Adrenal gland (tissue), 12 donors: ENCODE measurements around the gene CPVL. TPM values are rescaled to one million over a fixed set of nuclear protein-coding genes. Genes with fewer than 3 reads are reported as not detected.

ENCODE experiments used
- DNase-seq, 7 donors: peaks; one replicate each; pipeline ENCODE4 v3.0.0-alpha.2; 2019 to 2020
- H3K27ac ChIP-seq, 5 donors: fragments of 200-600 bp; sonication (generic) in 4 of 5; 1 replicate in 3 of 5; 2 replicates in 2 of 5; pipeline versions ENCODE4 v1.5.1 to v1.8.0; 2016 to 2020; ENCODE audit warnings: mild to moderate bottlenecking in 1 of 5
- H3K27me3 ChIP-seq: fragments of 200-600 bp; 2 replicates; pipeline ENCODE4 v1.8.0; 2021
- H3K36me3 ChIP-seq, 2 donors: fragments of 200-600 bp; replicated peaks in 1 of 2; 1 replicate in 1 of 2; 2 replicates in 1 of 2; pipeline versions ENCODE4 v1.5.1 to v1.8.0; 2018 to 2022
- H3K4me1 ChIP-seq, 2 donors: fragments of 200-600 bp; replicated peaks in 1 of 2; 1 replicate in 1 of 2; 2 replicates in 1 of 2; pipeline versions ENCODE4 v1.5.1 to v1.8.0; 2018 to 2021
- H3K4me3 ChIP-seq, 4 donors: fragments of 200-600 bp; sonication (generic) in 3 of 4; one replicate each; pipeline ENCODE4 v1.5.1; 2016 to 2018
- H3K9me3 ChIP-seq, 3 donors: fragments of 200-600 bp; sonication (generic) in 1 of 3; replicated peaks in 1 of 3; 1 replicate in 2 of 3; 2 replicates in 1 of 3; pipeline versions ENCODE4 v1.5.1 to v1.8.0; 2016 to 2021
- CTCF ChIP-seq, 6 experiments: fragments of 450-650 bp in 4 of 6; fragments of 200-600 bp in 2 of 6; sonication (generic) in 1 of 6; IDR thresholded peaks; 1 replicate in 5 of 6; 2 replicates in 1 of 6; pipeline versions ENCODE4 v1.5.1 to v1.8.0; 2016 to 2021; ENCODE audit warnings: antibody characterized with exemption in 6 of 6, mild to moderate bottlenecking in 2 of 6, moderate library complexity in 1 of 6
- POLR2A ChIP-seq, 2 donors: fragments of 450-650 bp; IDR thresholded peaks; one replicate each; pipeline ENCODE4 v1.6.1; 2017; ENCODE audit warnings: antibody characterized with exemption in 2 of 2, mild to moderate bottlenecking in 2 of 2, moderate library complexity in 1 of 2
- WGBS, 4 donors: extraction: QIAGEN DNeasy Blood & Tissue Kit in 2 of 4; methylation state at CpG; one replicate each; pipeline versions ENCODE4 v1.1.5 to v1.1.7; 2013 to 2017; 5-methylcytosine and 5-hydroxymethylcytosine counted together
- intact Hi-C, 2 donors: fragments of 100-400 bp; cut with DNase I; formaldehyde crosslinking; loops; one replicate each; pipeline versions ENCODE4 v1.14.1 to v1.15.0; 2022 to 2023
- polyA plus RNA-seq, 3 donors: library from polyadenylated mRNA; stranded (reverse); fragments of 200-250 nt in 2 of 3; fragments of 350-450 nt in 1 of 3; fragmentation: Illumina TruSeq in 1 of 3; extraction: RNeasy Lipid Tissue Mini Kit (QIAGEN cat#74804) in 1 of 3; gene quantifications; one replicate each; pipeline ENCODE4 v1.2.3, GENCODE V29; 2013 to 2014
- total RNA-seq, 9 donors: library from RNA; depleted of rRNA in 4 of 9; stranded (reverse); fragments of >200 nt in 4 of 9; fragments of 120-200 nt in 1 of 9; fragmentation: NEBNext Ultra II Directional in 1 of 9; extraction: Animal tissue kit (Norgen Biotek cat#: 25700) in 1 of 9; gene quantifications; one replicate each; pipeline versions ENCODE4 v1.1.0 to v1.2.4, GENCODE V29; 2013 to 2023
- donor health status: healthy with polysubstance abuse.
- donor health status: Bipolar disorder and iron deficiency.
- donor health status: DM: yes; HTN: yes; CAD: no.
- donor health status: DM: no; HTN: no; CAD: no.
- donor health status: DM: no; HTN: no; CAD: no.
- donor health status: DM: yes; HTN: yes; CAD: no.

The CPVL gene
- total and polyA plus RNA-seq, 12 donors = 3.2 to 61.7 (median 32.7) TPM

DNA sequence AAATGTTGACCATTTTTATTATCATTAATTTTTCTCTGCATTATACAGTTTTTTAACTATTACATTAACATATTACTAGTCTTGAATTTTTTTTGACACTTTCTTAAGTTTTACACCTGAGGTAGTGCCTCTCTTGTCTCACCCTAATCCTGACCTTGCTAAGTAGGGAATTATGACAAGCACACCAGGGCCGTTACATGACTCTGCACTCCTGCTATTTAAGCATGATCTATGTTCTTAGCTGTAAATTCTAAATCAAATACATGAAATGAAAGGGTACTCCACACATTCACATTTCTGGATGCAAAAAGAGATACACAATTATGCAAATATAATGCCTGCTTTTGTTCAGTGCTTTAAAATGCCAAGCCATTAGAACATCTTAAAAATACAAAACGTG is 23.6 kb downstream of the CPVL start:
- DNase-seq = no peak
- TF ChIP-seq POLR2A (IDR thresholded peaks at IDR 0.05) (no peak), CTCF (IDR thresholded peaks at IDR 0.05) (no peak)
- no peaks in the 10 kb centered on the region for H3K36me3 ChIP-seq
- no peak overlapping the region for H3K27ac ChIP-seq
- intact Hi-C loops = no loop called here
- 86 to 96% (median 91%) methylated on average over 2 of the region's 2 CpGs for WGBS, 4 donors
- no peaks in the 10 kb centered on the region for H3K27me3 ChIP-seq
- H3K9me3 ChIP-seq = no peaks in the 10 kb centered on the region
- H3K4me1 ChIP-seq = peaks cover 0 to 8% of the 10 kb centered on the region in 2 donors
- no peak overlapping the region for H3K4me3 ChIP-seq

- Histone ChIP-seq H3K27me3 (no peaks in the 10 kb centered on the region), H3K9me3 (no peaks in the 10 kb centered on the region), H3K27ac (no peak overlapping the region), H3K36me3 (no peaks in the 10 kb centered on the region), H3K4me3 (no peak overlapping the region), H3K4me1 (peaks cover 0 to 8% of the 10 kb centered on the region in 2 donors)
- no peak for TF ChIP-seq POLR2A (IDR thresholded peaks at IDR 0.05)
- TF ChIP-seq CTCF (IDR thresholded peaks at IDR 0.05) = no peak
- intact Hi-C loops = no loop called here
- WGBS, 4 donors = 60 to 71% (median 60%) methylated on average over 5 of the region's 5 CpGs
- no peak for DNase-seq
Observed at GRCh38 chr7:29122081-29122480, 24.3 kb downstream of the CPVL start.

DNA sequence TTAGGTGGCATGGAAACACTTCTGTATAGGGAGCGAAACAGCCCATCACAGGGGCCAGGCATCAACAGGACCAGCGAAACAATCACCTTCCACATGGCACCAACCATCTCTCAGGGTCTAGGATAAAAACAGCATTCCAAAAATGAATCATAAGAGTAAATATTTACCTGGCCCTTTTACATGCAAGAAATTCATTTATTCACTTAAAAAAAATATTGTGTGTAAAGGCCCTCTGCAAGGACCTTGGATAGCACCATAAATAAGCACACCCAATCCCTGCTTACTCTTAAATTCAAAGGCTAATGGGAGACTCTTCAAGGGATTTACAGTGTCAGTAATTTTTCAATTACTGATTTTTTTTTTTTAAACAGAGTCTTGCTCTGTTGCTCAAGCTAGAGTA is 25.4 kb downstream of the CPVL start:
- no peaks in the 10 kb centered on the region for H3K36me3 ChIP-seq
- TF ChIP-seq POLR2A (IDR thresholded peaks at IDR 0.05) = no peak
- TF ChIP-seq CTCF (IDR thresholded peaks at IDR 0.05) = no peak
- intact Hi-C loops = no loop called here
- no peak for DNase-seq
- 76 to 100% (median 100%) methylated on average over 2 of the region's 2 CpGs for WGBS, 4 donors
- no peak overlapping the region for H3K4me3 ChIP-seq
- peaks cover 0 to 14% of the 10 kb centered on the region in 2 donors for H3K4me1 ChIP-seq
- H3K27ac ChIP-seq = no peak overlapping the region
- H3K27me3 ChIP-seq = no peaks in the 10 kb centered on the region
- H3K9me3 ChIP-seq = no peaks in the 10 kb centered on the region

DNA sequence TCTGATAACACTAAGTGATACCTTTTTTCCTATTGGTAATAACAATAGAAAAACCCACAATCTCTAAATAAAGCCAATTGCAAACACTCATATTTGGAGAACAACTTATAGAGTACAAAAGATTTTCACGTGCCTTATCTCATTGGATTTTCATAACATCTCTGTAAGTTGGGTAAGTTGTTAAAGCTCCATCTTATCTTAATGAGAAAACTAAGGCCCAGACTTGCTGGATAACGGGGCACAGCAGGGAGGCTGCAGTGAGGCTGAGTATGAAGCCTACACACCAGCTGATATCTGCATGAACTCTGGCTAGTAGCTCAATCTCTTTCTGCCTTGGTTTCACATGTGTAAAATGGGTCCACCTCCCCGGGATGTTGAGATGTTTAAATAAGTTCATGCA is 26.8 kb downstream of the CPVL start:
- no peak for TF ChIP-seq CTCF (IDR thresholded peaks at IDR 0.05)
- no peak for TF ChIP-seq POLR2A (IDR thresholded peaks at IDR 0.05)
- no peak for DNase-seq
- Histone ChIP-seq H3K9me3 (no peaks in the 10 kb centered on the region), H3K4me3 (no peak overlapping the region), H3K4me1 (peaks cover 0 to 23% of the 10 kb centered on the region in 2 donors), H3K27me3 (no peaks in the 10 kb centered on the region), H3K36me3 (no peaks in the 10 kb centered on the region), H3K27ac (no peak overlapping the region)
- WGBS, 4 donors = 86 to 91% (median 89%) methylated on average over 3 of the region's 3 CpGs
- intact Hi-C loops = loop anchor here in 1 of 2 donors (10.0 kb wide), 1 partner anchor 55 kb away; no protein-coding TSS in a partner anchor
